Activated naive CD8-positive, alpha-beta T cell treated with anti-CD3 and anti-CD28 coated beads for 36 hours (primary cell): Measurements from ENCODE around the gene KCTD10. TPM values are rescaled to one million over a fixed set of nuclear protein-coding genes. Genes with fewer than 3 reads are reported as not detected.
"Not testable (repeated sequence)": the region's sequence is repeated elsewhere in the genome, so short reads cannot be mapped to it uniquely, and the experiment has no call there.

Experiments used
- DNase-seq: peaks from one replicate; pipeline ENCODE4 v3.0.0; 2021
- H3K27ac Mint-ChIP-seq: one replicate; pipeline ENCODE4 v1.8.0; 2022; ENCODE audit warnings: mild to moderate bottlenecking, moderate library complexity, mixed read lengths
- H3K27me3 Mint-ChIP-seq: one replicate; pipeline ENCODE4 v1.8.0; 2022; ENCODE audit warnings: mild to moderate bottlenecking, mixed read lengths
- H3K36me3 Mint-ChIP-seq: one replicate; pipeline ENCODE4 v1.8.0; 2021; ENCODE audit warnings: mild to moderate bottlenecking, mixed read lengths
- H3K4me1 Mint-ChIP-seq: one replicate; pipeline ENCODE4 v1.8.0; 2021; ENCODE audit warnings: mixed read lengths
- H3K4me3 Mint-ChIP-seq: one replicate; pipeline ENCODE4 v1.8.0; 2022; ENCODE audit warnings: mild to moderate bottlenecking, moderate library complexity, mixed read lengths
- H3K9me3 Mint-ChIP-seq: one replicate; pipeline ENCODE4 v1.8.0; 2022; ENCODE audit warnings: mixed read lengths
- total RNA-seq, 2 experiments: library from RNA; stranded (reverse); gene quantifications; one replicate each; pipeline ENCODE4 v1.2.3, GENCODE V29; 2021

Gene KCTD10
- total RNA-seq, 2 experiments from 2014 or later, result 47.6 to 48.9 TPM

DNA sequence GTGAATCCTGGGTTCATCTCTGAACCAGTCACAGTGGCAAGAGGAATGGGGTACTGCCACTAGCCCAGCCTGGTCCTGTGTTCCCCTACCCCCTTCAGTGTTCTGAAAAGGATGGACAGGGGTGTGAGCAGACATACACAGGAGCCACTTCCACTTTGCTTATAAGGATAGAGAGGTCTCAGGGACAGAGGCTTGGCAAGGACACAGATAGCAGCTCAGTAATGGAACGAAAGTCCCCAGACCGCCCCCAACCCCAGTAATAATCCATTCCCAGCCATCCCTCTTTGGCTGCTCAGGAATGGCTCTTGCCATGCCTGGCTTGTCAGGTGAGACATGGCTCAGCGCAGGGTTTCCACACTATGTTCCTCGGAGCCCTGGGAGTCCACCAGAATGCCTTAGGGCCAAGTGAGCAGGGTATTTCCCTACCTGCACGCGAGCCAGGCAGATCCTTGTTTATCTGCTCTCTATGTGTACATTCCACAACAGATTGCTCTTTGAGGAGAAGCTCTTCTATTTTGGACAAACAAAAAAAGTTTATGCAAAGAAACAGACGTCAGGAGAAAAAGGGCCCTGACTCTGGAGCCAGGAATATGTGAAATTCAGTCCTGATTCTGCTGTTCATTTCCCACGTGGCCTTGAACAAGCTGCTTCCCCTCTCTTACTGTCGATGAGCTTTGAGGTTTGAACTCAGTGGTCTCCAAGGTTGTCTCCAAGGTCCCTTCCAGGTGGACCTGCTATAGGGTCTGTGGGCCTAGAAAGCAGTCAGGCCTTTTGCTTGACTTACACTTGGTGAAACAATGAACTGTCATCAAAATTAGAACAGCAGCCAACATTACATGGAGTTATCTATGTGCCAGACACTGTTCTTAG is 10.3 kb upstream of the KCTD10 start:
- Mint-ChIP-seq H3K4me3 (no peak overlapping the region), H3K4me1 (no peaks in the 10 kb centered on the region), H3K9me3 (no peaks in the 10 kb centered on the region), H3K27me3 (no peaks in the 10 kb centered on the region), H3K27ac (no peak overlapping the region), H3K36me3 (peaks cover 14% of the 10 kb centered on the region)
- DNase-seq, result no peak

DNA sequence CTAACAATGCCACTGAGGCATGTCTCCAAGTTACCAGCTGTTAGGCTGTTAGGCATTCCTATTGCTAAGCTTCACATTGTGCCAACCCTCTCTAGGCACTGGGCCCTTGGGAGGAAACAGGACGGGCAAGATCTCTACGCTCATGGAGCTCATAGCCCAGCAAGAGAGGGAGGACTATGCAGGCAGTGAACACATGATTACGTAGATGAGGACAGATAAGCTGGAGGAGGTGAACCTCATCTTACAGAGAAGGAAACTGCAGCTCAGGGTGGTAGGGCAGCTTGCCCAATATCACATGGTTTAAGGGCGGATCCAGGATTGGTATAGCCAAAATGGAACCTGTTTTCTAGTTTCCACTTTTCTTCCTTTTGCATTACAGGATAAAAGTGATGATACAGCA is 8.1 kb upstream of the KCTD10 start:
- H3K9me3 Mint-ChIP-seq, result no peaks in the 10 kb centered on the region
- no peaks in the 10 kb centered on the region for H3K27me3 Mint-ChIP-seq
- no peak for DNase-seq
- H3K4me3 Mint-ChIP-seq, result no peak overlapping the region
- no peak overlapping the region for H3K27ac Mint-ChIP-seq
- H3K36me3 Mint-ChIP-seq, result peaks cover 11% of the 10 kb centered on the region
- H3K4me1 Mint-ChIP-seq, result no peaks in the 10 kb centered on the region

DNA sequence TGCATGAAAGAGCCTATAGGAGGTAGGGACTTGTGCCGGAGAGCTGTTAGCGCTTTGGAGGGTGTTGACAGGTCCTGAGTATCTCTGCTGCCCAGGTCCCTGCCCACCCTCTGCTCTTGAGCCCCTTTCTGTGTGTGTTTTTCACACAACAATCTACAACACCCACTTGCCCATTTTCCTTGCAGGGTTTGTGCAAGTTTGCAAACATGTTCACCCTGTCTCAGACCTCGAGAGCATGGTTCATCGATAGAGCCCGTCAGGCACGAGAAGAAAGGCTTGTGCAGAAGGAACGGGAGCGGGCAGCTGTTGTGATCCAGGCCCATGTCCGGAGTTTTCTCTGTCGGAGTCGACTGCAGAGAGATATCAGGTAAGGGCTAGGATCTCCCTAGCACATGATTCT is 6.2 kb upstream of the KCTD10 start:
- peaks cover 15% of the 10 kb centered on the region for H3K4me1 Mint-ChIP-seq
- no peak overlapping the region for H3K4me3 Mint-ChIP-seq
- DNase-seq, result no peak
- H3K27me3 Mint-ChIP-seq, result no peaks in the 10 kb centered on the region
- peaks cover 8% of the 10 kb centered on the region for H3K36me3 Mint-ChIP-seq
- no peak overlapping the region for H3K27ac Mint-ChIP-seq
- H3K9me3 Mint-ChIP-seq, result no peaks in the 10 kb centered on the region

DNA sequence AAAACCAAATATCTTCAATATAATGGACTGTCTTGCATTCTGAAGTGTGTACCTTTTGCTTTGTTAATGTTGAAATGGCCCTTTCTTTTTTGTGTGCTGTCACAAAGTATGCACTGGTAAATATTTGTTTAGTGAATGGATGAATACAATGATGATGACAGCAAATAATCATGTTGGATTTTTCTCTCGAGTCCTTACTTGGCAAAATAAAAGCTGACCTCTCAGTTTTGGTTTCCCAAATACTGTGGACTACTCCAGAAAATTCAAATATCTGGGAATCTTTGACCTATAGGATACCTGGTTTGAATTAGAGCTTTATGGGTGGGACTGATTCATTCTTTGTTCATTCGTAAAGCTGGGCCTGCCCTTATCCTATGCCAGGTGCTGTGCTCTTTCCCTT is 5.8 kb upstream of the KCTD10 start:
- Mint-ChIP-seq H3K4me1 (peaks cover 15% of the 10 kb centered on the region), H3K36me3 (peaks cover 8% of the 10 kb centered on the region), H3K27ac (no peak overlapping the region), H3K9me3 (no peaks in the 10 kb centered on the region), H3K27me3 (no peaks in the 10 kb centered on the region), H3K4me3 (no peak overlapping the region)
- DNase-seq, result no peak

DNA sequence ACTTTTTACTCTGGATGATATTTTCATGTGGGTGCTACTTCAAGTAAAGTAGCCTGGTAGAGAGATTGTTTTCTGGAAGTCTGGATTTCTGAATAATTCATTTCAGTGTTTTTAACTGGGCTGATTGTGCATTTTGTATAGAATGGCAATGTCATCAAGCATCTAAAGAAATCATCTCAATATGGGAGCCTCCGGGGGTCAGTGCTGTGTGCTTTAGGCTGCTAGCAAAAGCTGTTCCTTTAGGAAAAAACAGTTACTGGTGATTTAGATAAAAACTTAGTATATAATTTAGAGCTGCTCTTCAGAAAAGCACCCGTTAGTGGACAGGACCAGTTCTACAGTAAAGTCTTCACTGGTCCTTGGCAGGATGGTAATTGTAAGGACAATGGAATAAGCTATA is 5.4 kb upstream of the KCTD10 start:
- Mint-ChIP-seq H3K27ac (no peak overlapping the region), H3K9me3 (no peaks in the 10 kb centered on the region), H3K36me3 (peaks cover 8% of the 10 kb centered on the region), H3K4me1 (peaks cover 15% of the 10 kb centered on the region), H3K4me3 (no peak overlapping the region), H3K27me3 (no peaks in the 10 kb centered on the region)
- no peak for DNase-seq

DNA sequence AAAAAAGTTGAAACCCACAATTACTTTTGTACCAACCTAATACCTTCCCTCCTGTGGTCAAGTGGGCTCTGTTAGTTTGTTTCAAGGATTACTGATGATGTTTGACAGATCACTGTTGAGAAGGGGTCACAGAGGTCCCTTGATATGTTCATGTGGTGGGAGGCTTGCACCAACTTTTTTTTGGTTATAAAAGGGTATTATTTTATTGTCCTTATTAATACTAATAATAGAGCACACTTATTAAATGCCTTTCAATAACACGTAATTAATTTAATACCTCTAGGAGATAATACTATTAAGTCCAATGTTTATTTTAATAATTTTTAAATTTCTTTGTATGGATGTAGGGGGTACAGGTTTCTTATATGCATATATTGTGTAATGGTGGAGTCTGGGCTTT is 4.8 kb upstream of the KCTD10 start:
- Mint-ChIP-seq H3K9me3 (no peaks in the 10 kb centered on the region), H3K4me1 (peaks cover 15% of the 10 kb centered on the region), H3K36me3 (peaks cover 10% of the 10 kb centered on the region), H3K4me3 (no peak overlapping the region), H3K27ac (no peak overlapping the region), H3K27me3 (no peaks in the 10 kb centered on the region)
- DNase-seq, result no peak

DNA sequence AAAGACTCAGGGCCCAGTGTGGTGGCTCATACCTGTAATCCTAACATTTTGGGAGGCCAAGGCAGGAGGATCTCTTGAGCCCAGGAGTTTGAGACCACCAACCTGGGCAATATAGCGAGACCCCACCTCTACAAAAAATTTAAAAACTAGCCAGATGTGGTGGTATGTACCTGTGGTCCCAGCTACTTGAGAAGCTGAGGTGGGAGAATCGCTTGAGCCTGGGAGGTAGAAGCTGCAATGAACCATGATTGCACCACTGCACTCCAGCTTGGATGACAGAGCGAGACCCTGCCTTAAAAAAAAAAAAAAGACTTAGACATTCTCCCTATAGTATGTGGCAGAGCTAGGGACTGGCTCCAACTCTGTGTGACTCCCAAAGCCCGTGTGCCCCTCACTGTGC is 3.3 kb upstream of the KCTD10 start:
- peaks cover 10% of the 10 kb centered on the region for H3K36me3 Mint-ChIP-seq
- peaks cover 26% of the 10 kb centered on the region for H3K4me1 Mint-ChIP-seq
- H3K27ac Mint-ChIP-seq, result no peak overlapping the region
- H3K9me3 Mint-ChIP-seq, result no peaks in the 10 kb centered on the region
- DNase-seq, result no peak
- H3K27me3 Mint-ChIP-seq, result no peaks in the 10 kb centered on the region
- no peak overlapping the region for H3K4me3 Mint-ChIP-seq

DNA sequence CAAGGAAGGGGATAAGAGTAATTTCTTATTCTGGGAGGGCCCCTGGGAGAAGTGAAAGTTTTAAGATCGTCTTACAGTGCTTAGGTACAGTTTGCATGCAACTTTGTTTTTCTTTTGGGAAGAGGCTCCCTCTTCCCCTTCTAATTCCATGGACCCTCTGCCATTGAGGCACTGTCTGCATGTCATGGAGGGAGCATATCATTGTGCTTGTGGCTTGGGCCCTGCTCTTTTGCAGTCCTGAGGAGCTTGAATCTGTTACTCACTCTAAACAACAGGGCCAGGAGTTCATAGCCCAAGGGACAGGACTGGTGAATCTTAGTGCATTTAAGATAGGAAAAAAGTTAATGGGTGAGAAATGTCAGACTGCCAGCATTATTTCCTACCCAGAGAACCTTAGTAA is 2.7 kb upstream of the KCTD10 start:
- no peaks in the 10 kb centered on the region for H3K27me3 Mint-ChIP-seq
- no peaks in the 10 kb centered on the region for H3K9me3 Mint-ChIP-seq
- no peak overlapping the region for H3K27ac Mint-ChIP-seq
- peaks cover 7% of the 10 kb centered on the region for H3K36me3 Mint-ChIP-seq
- no peak overlapping the region for H3K4me3 Mint-ChIP-seq
- no peak for DNase-seq
- H3K4me1 Mint-ChIP-seq, result peaks cover 27% of the 10 kb centered on the region

DNA sequence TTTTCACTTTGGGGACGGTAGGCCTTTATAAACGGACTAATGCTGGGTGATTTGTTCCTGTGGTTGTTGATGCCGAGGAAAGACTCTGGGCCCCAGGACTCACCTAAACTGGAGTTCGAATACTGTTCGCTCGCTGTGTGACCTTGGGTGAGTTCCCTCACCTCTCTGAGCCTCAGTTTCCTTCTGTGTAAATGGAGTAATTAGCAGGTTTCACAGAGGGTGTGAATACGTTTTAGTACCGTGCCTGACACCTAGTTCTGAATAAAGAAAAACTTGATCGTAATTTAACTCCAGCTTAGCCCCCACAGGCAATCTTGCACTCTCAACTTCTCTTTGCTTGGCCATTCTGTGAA is 839 bp upstream of the KCTD10 start:
- Mint-ChIP-seq H3K36me3 (peaks cover 3% of the 10 kb centered on the region), H3K27ac (peak overlapping the region; percentile 100), H3K4me1 (peaks cover 29% of the 10 kb centered on the region), H3K27me3 (no peaks in the 10 kb centered on the region), H3K9me3 (no peaks in the 10 kb centered on the region), H3K4me3 (peak overlapping the region; percentile 99)
- DNase-seq, result no peak

DNA sequence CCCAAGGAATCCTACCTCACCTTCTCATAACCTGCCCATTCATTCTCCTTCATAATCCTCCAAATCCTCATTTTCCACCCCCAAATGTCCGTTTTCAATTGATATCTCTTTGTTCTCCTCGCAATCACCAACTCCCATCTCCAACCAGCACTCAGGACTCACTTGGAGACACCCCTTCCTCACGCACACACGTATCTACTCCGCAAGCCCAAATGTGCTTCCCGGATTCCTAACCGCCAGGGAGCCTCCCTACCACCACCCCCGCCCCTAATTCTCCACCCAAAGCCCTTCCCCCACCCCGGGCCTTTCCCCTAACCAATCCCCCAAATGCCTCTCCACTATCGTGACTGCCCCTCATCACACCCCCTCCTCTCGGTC is 304 bp downstream of the KCTD10 start:
- Mint-ChIP-seq H3K4me1 (peaks cover 30% of the 10 kb centered on the region), H3K4me3 (peak overlapping the region; percentile 99), H3K9me3 (no peaks in the 10 kb centered on the region), H3K27ac (peak overlapping the region; percentile 100), H3K27me3 (no peaks in the 10 kb centered on the region), H3K36me3 (peaks cover 3% of the 10 kb centered on the region)
- no peak for DNase-seq

DNA sequence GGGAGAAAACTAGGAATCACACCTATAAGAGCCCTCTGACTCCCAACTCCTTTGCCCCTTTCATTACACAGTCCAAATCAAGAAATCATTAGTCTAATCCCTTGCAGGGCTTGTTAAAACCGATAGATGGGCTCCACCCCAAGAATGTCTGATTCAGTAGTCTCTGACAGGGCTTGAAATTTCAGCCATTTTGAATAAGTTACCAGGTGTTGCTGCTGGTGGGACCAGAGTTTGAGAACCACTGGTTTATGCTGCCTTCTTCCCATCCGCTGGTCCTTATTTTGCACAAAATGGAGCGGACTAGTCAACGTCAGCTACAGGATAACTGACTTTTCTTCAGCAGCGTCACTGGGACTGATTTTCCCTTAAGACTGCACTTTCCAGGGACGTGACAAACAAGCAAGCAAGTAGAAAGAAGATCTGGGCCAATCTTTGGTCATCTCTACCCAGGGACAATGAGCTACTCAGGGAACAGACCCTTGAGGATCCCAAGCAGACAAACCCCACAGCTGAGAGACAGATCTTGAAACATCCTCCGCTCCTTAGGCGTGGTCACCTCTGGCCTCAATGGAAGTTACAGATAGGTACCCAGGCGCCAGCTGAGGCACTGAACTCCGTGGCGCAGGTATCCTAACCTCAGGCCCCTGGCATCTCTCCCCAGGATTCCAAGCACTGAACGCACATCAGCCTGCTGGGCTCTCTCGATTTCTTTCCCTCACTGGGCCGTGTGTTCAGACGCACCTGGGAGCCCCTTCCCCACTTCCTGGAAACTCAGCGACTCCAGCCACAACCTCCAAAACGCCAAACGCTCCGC is 900 bp downstream of the KCTD10 start:
- no peak for DNase-seq
- Mint-ChIP-seq H3K9me3 (no peaks in the 10 kb centered on the region), H3K27ac (peak overlapping the region; percentile 100), H3K36me3 (peaks cover 3% of the 10 kb centered on the region), H3K27me3 (no peaks in the 10 kb centered on the region), H3K4me3 (peak overlapping the region; percentile 99), H3K4me1 (peaks cover 30% of the 10 kb centered on the region)

DNA sequence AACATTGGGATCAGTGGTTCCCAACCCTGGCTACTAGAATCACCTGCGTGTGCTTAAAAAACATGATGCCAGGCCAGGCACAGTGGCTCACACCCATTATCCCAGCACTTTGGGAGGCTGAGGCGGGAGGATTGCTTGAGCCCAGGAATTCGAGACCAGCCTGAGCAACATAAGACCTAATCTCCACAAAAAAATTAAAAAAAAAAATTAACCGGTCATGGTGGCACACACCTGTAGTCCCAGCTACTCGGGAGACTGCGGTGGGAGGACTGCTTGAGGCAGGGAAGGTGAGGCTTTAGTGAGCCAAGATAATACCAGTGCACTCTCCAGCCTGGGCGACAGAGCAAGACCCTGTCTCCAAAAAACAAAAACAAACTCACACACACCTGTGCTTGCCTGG is 2.0 kb downstream of the KCTD10 start:
- Mint-ChIP-seq H3K4me3 (peak overlapping the region; percentile 34), H3K27me3 (no peaks in the 10 kb centered on the region), H3K9me3 (no peaks in the 10 kb centered on the region), H3K4me1 (peaks cover 38% of the 10 kb centered on the region), H3K36me3 (peaks cover 3% of the 10 kb centered on the region), H3K27ac (no peak overlapping the region)
- no peak for DNase-seq

DNA sequence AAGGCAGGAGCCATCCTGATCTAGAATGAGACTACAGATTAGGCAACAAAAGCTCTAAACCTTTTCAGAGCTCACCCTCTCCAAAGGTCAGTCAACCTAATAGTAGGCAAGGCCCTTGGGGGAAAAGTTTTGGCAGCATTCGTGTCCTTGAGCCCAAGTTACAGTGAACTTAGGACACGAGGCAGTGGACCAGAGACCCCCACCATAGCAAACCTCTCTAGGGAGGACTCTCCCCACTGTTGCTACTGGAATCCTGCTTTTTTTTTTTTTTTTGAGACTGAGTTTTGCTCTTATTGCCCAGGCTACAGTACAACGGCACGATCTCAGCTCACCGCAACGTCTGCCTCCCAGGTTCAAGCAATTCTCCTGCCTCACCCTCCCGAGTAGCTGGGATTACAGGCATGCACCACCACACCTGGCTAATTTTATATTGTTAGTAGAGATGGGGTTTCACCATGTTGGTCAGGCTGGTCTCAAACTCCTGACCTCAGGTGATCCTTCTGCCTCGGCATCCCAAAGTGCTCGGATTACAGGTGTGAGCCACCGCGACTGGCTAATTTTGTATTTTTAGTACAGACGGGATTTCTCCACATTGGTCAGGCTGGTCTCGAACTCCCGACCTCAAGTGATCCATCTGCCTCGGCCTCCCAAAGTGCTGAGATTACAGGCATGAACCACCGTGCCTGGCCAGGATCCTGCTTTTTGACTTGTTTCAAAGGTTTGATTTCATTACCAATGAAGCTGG is 3.4 kb downstream of the KCTD10 start:
- peaks cover 28% of the 10 kb centered on the region for H3K4me1 Mint-ChIP-seq
- H3K27ac Mint-ChIP-seq, H3K27me3 Mint-ChIP-seq, H3K36me3 Mint-ChIP-seq, H3K9me3 Mint-ChIP-seq, DNase-seq, H3K4me3 Mint-ChIP-seq: not testable (repeated sequence)

DNA sequence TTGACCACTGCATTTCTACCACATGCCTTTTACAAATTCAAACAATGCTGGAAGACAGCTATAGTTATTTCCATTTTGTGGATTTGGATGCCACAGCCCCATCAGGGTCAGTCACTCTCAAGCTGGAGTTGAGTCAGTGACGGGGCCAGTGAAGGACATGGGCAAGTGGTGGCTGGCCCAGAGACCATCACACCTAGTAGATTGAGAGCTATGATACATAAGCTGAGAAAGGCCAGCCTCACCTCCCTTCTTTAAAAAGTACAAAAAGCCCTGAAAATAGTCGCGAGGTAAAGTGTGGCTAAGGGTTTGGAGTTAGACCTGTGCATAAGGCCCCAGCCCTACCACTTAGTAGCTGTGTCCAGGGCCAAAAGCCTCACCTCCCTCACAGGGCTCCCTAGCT is 4.1 kb downstream of the KCTD10 start:
- Mint-ChIP-seq H3K4me3 (no peak overlapping the region), H3K36me3 (peaks cover 5% of the 10 kb centered on the region), H3K27ac (no peak overlapping the region), H3K9me3 (no peaks in the 10 kb centered on the region), H3K4me1 (peaks cover 25% of the 10 kb centered on the region), H3K27me3 (no peaks in the 10 kb centered on the region)
- no peak for DNase-seq

DNA sequence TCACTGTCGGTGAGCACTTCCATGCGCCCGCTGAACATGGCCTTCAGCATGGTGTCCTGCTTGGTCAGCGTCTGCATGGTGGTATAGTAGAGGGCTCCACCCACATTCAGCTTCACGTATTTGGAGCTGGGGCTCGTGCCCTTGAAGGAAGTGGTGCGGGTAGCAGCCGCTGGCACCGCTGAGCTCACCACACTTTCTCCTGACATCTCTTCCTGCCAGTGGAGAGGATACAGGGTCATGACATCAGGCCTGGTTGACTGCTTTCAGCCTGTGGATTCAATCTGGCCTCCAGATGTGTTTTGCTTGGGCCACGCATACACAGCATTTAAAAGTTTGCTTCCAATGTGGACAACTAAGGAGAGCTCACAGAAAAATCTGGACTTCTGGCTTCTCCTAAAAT is 7.6 kb downstream of the KCTD10 start:
- peaks cover 2% of the 10 kb centered on the region for H3K36me3 Mint-ChIP-seq
- no peaks in the 10 kb centered on the region for H3K9me3 Mint-ChIP-seq
- no peak overlapping the region for H3K27ac Mint-ChIP-seq
- H3K4me3 Mint-ChIP-seq, result no peak overlapping the region
- peaks cover 22% of the 10 kb centered on the region for H3K4me1 Mint-ChIP-seq
- DNase-seq, result no peak
- no peaks in the 10 kb centered on the region for H3K27me3 Mint-ChIP-seq
